GM21717 (cell line): ENCODE results near the gene HNRNPK.

Experiments used
- ATAC-seq: cut with Tn5 transposase; IDR thresholded peaks from one replicate; pipeline ENCODE4 v1.9.1; 2021; ENCODE audit warnings: mild to moderate bottlenecking, moderate library complexity; ENCODE audit not compliant: unreplicated experiment

Gene HNRNPK

GRCh38 chr9:83979812-83980394 is at the start of gene HNRNPK:
Gene HNRNPK, minus strand, starts transcription at chr9:83980215. Its CDS starts 1,963 bp downstream, at chr9:83978252.
- peak; percentile 80 for ATAC-seq

GRCh38 chr9:84027201-84027600 is 47.2 kb upstream of the HNRNPK start:
- ATAC-seq = no peak

- ATAC-seq = no peak
Observed at GRCh38 chr9:84024041-84024575, 44.1 kb upstream of the HNRNPK start.

- ATAC-seq = no peak
Observed at GRCh38 chr9:84007662-84008061, 27.6 kb upstream of the HNRNPK start.

- ATAC-seq = no peak
Observed at GRCh38 chr9:84003246-84003645, 23.2 kb upstream of the HNRNPK start.

- ATAC-seq = peak; percentile 76
Observed at GRCh38 chr9:84002344-84002743, 22.3 kb upstream of the HNRNPK start.

- no peak for ATAC-seq
Observed at GRCh38 chr9:84001621-84002020, 21.6 kb upstream of the HNRNPK start.

- ATAC-seq = no peak
Observed at GRCh38 chr9:84000186-84000585, 20.2 kb upstream of the HNRNPK start.

- no peak for ATAC-seq
Observed at GRCh38 chr9:83999141-83999918, 19.3 kb upstream of the HNRNPK start.

GRCh38 chr9:83996126-83996525 is 16.1 kb upstream of the HNRNPK start:
- ATAC-seq = no peak

GRCh38 chr9:83992901-83993300 is 12.9 kb upstream of the HNRNPK start:
- no peak for ATAC-seq

- no peak for ATAC-seq
Observed at GRCh38 chr9:83992407-83992806, 12.4 kb upstream of the HNRNPK start.

GRCh38 chr9:83991355-83991754 is 11.3 kb upstream of the HNRNPK start:
- no peak for ATAC-seq

GRCh38 chr9:83988411-83988810 is 8.4 kb upstream of the HNRNPK start:
- no peak for ATAC-seq

GRCh38 chr9:83987402-83987791 is 7.4 kb upstream of the HNRNPK start:
- no peak for ATAC-seq

GRCh38 chr9:83986765-83987401 is 6.9 kb upstream of the HNRNPK start:
- no peak for ATAC-seq

GRCh38 chr9:83986195-83986594 is 6.2 kb upstream of the HNRNPK start:
- ATAC-seq = no peak

GRCh38 chr9:83981126-83981871 is 1.3 kb upstream of the HNRNPK start:
- ATAC-seq = no peak

- peak; percentile 70 for ATAC-seq
Observed at GRCh38 chr9:83980395-83981125, 545 bp upstream of the HNRNPK start, which contains the start of gene RMI1. Gene RMI1, plus strand, starts transcription at chr9:83980805. Its CDS starts 20,182 bp downstream, at chr9:84000987.
